Placental epithelial cell (primary cell): Measurements from ENCODE around the gene ESPNL. TPM values are rescaled to one million over a fixed set of nuclear protein-coding genes. Genes with fewer than 3 reads are reported as not detected.

Experiments used
- total RNA-seq: library from RNA; depleted of rRNA; stranded (reverse); fragments of >200 nt; gene quantifications from 2 replicates; pipeline ENCODE4 v1.2.3, GENCODE V29; 2012

ESPNL gene
- total RNA-seq: 0.87 and 7.5 TPM in 2 replicates

GRCh38 chr2:238100049-238100820 lies at the start of gene ESPNL:
TSS of gene ESPNL (plus strand) at chr2:238100340. CDS start at chr2:238100420, 80 bp downstream.

DNA sequence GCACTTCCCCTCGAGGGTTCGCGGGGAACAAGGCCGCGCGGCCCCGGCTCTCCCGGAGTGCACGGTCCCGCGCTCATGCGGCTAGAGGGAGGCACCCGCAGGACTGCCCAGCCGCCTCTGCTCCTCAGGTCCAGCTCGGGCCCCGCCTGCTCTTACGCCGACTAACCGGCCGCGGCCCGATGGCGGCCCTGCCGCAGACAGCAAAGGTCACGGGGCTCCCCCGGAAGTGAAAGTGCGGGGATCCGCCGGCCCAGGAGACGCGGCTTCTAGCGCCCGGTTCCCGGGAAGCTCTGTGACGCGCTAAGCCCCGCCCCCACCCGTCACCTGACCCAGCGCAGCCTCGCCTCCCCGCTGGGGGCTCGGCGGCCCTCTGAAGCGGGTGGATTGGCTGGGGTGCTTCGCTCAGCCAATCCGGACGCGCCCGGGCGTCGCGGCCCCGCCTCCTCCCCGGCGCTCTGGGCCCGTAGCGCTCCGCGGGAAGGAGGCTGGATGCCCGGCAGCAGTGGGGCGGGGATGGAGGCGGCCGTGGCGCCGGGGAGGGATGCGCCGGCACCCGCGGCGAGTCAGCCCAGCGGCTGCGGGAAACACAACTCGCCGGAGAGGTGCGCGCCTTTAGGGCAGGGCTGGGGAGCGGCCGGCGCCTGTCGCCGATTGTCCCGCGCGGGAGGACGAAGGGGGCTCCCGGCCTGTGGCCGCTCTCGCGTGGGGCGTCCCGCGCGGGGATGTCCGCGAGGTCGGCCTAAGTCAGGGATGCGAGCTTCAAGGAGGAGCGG lies 39.4 kb upstream of the ESPNL start, which contains the start of gene SCLY:
TSS of gene SCLY (plus strand) at position 460 of the 773 bp plus-strand sequence. CDS start at position 514, 54 bp downstream.

GRCh38 chr2:238138331-238139195 lies 38.4 kb downstream of the ESPNL start, which contains the start of gene KLHL30:
TSS of gene KLHL30 (plus strand) at chr2:238138668. CDS start at chr2:238140755, 2,087 bp downstream.

DNA sequence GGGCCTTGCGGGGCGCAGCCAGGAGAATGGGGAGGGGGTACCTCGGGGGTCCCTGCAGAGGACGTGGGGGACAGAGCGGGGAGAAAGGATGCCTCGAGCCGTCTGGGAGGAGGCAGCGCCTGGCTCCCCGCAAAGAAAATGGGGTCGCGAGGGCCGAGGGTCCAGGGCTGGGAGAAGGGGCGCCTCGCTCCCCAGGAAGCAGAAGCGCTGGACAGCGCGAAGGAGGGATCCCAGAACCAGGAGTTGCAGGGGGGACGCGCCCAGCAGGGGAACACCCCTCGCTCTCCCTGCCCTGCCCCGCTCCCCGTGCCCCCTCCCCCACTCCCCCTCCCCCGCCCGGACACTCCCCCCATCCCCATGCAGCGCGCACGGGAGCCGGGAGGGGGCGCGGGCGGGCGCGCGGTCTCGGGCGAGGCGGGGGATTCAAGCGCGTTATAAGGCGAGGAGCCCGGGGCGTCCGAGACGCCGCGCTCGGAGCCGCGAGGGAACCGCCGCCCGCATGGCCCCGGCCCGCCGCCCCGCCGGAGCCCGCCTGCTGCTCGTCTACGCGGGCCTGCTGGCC lies 58.5 kb downstream of the ESPNL start, which contains the start of gene ERFE:
TSS of gene ERFE (plus strand) at position 462 of the 562 bp plus-strand sequence. CDS start at position 500, 38 bp downstream.

Other genes starting within 250 kb of the ESPNL start
- 2.4 and 3.6 TPM in 2 replicates for gene RAMP1, start 240.7 kb upstream of the ESPNL start, total RNA-seq
- 17.3 and 65.0 TPM in 2 replicates for gene UBE2F, start 133.3 kb upstream of the ESPNL start, total RNA-seq
- 8.2 and 10.2 TPM in 2 replicates for gene SCLY, start 39.3 kb upstream of the ESPNL start, total RNA-seq
- gene KLHL30, start 38.3 kb downstream of the ESPNL start, total RNA-seq: not detected in 2 replicates
- gene ERFE, start 58.6 kb downstream of the ESPNL start, total RNA-seq: not detected in 2 replicates
- gene ILKAP, start 103.4 kb downstream of the ESPNL start, total RNA-seq: 13.2 and 23.6 TPM in 2 replicates
- 1.5 and 1.6 TPM in 2 replicates for gene HES6, start 139.7 kb downstream of the ESPNL start, total RNA-seq
- 4.3 and 5.9 TPM in 2 replicates for gene PER2, start 188.3 kb downstream of the ESPNL start, total RNA-seq
- 3.9 and 4.3 TPM in 2 replicates for gene TRAF3IP1, start 220.2 kb downstream of the ESPNL start, total RNA-seq